Measurements from ENCODE around the gene BDH1.

Gene BDH1

DNA sequence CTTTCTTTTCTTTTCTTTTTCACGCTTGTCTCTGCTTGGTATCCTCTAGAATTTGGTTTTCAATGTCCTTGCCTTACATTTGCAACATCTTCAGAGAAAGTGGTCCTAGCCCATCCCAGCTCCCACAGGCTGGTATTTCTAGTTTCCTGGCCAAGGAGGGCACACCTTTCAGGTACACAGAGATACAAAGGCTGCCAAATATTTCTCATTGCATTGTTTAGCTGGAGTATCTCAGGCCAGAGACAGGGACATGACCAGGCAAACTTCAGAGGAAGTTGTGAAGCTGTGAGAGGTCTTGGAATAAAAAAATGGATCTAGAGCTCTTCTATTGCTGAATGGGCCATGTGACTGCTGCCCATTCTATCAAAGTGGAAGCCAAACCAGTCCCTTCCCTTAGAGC is 68.9 kb downstream of the BDH1 start:
- no peaks in the 10 kb centered on the region for H3K36me3 ChIP-seq (replicated peaks; ENCODE audit: low read depth, low read length)
- H3K4me3 ChIP-seq (ENCODE audit: low read length), result no peak overlapping the region
- H3K27ac ChIP-seq (ENCODE audit: low read length), result no peak overlapping the region
- H4K20me1 ChIP-seq (ENCODE audit: insufficient read depth, low read length), result no peaks in the 10 kb centered on the region
- H3K9ac ChIP-seq (ENCODE audit: low read length), result no peak overlapping the region
- H3K4me1 ChIP-seq (ENCODE audit: low read length), result no peaks in the 10 kb centered on the region
- H2AFZ ChIP-seq (ENCODE audit: low read depth, low read length), result no peak overlapping the region
- TF ChIP-seq EZH2phosphoT487 (IDR thresholded peaks at IDR 0.05; ENCODE audit: low read depth), result no peak
- no peak for TF ChIP-seq CTCF (IDR thresholded peaks at IDR 0.05; ENCODE audit: low read depth, low read length)
- H3K4me2 ChIP-seq (ENCODE audit: low read length), result no peak overlapping the region
- H3K27me3 ChIP-seq (ENCODE audit: low read depth, low read length), result 0 out of 2 replicates have a peak, but pooled peaks cover 6% of the 10 kb centered on the region
- no peaks in the 10 kb centered on the region for H3K9me3 ChIP-seq (ENCODE audit: insufficient read depth, low read length)
- no peaks in the 10 kb centered on the region for H3K79me2 ChIP-seq (ENCODE audit: low read length)

- H3K4me2 ChIP-seq (ENCODE audit: low read length), result no peak overlapping the region
- H3K27me3 ChIP-seq (ENCODE audit: low read depth, low read length), result peaks cover 13% of the 10 kb centered on the region
- no peaks in the 10 kb centered on the region for H3K36me3 ChIP-seq (replicated peaks; ENCODE audit: low read depth, low read length)
- no peaks in the 10 kb centered on the region for H3K9me3 ChIP-seq (ENCODE audit: insufficient read depth, low read length)
- no peaks in the 10 kb centered on the region for H4K20me1 ChIP-seq (ENCODE audit: insufficient read depth, low read length)
- H3K9ac ChIP-seq (ENCODE audit: low read length), result no peak overlapping the region
- no peak overlapping the region for H3K27ac ChIP-seq (ENCODE audit: low read length)
- no peaks in the 10 kb centered on the region for H3K4me1 ChIP-seq (ENCODE audit: low read length)
- no peak for TF ChIP-seq EZH2phosphoT487 (IDR thresholded peaks at IDR 0.05; ENCODE audit: low read depth)
- TF ChIP-seq CTCF (IDR thresholded peaks at IDR 0.05; ENCODE audit: low read depth, low read length), result no peak
- H3K4me3 ChIP-seq (ENCODE audit: low read length), result no peak overlapping the region
- no peak overlapping the region for H2AFZ ChIP-seq (ENCODE audit: low read depth, low read length)
- H3K79me2 ChIP-seq (ENCODE audit: low read length), result no peaks in the 10 kb centered on the region
These were observed 70.6 kb downstream of the BDH1 start for GRCh38 chr3:197485143-197485542.

GRCh38 chr3:197484204-197484901 is 71.4 kb downstream of the BDH1 start:
- no peaks in the 10 kb centered on the region for H4K20me1 ChIP-seq (ENCODE audit: insufficient read depth, low read length)
- peaks cover 21% of the 10 kb centered on the region for H3K27me3 ChIP-seq (ENCODE audit: low read depth, low read length)
- no peaks in the 10 kb centered on the region for H3K4me1 ChIP-seq (ENCODE audit: low read length)
- H3K27ac ChIP-seq (ENCODE audit: low read length), result no peak overlapping the region
- H3K9ac ChIP-seq (ENCODE audit: low read length), result no peak overlapping the region
- no peak overlapping the region for H3K4me3 ChIP-seq (ENCODE audit: low read length)
- no peak for TF ChIP-seq CTCF (IDR thresholded peaks at IDR 0.05; ENCODE audit: low read depth, low read length)
- no peak for TF ChIP-seq EZH2phosphoT487 (IDR thresholded peaks at IDR 0.05; ENCODE audit: low read depth)
- no peaks in the 10 kb centered on the region for H3K9me3 ChIP-seq (ENCODE audit: insufficient read depth, low read length)
- no peaks in the 10 kb centered on the region for H3K36me3 ChIP-seq (replicated peaks; ENCODE audit: low read depth, low read length)
- H2AFZ ChIP-seq (ENCODE audit: low read depth, low read length), result no peak overlapping the region
- H3K4me2 ChIP-seq (ENCODE audit: low read length), result no peak overlapping the region
- no peaks in the 10 kb centered on the region for H3K79me2 ChIP-seq (ENCODE audit: low read length)

GRCh38 chr3:197482001-197482400 is 73.8 kb downstream of the BDH1 start:
- peaks cover 33% of the 10 kb centered on the region for H3K27me3 ChIP-seq (ENCODE audit: low read depth, low read length)

More at GRCh38 chr3:197482001-197482400, 73.8 kb downstream of the BDH1 start:
- no peak overlapping the region for H3K9ac ChIP-seq (ENCODE audit: low read length)
- H3K79me2 ChIP-seq (ENCODE audit: low read length), result no peaks in the 10 kb centered on the region
- no peaks in the 10 kb centered on the region for H4K20me1 ChIP-seq (ENCODE audit: insufficient read depth, low read length)
- no peak overlapping the region for H2AFZ ChIP-seq (ENCODE audit: low read depth, low read length)
- H3K36me3 ChIP-seq (replicated peaks; ENCODE audit: low read depth, low read length), result no peaks in the 10 kb centered on the region
- H3K27ac ChIP-seq (ENCODE audit: low read length), result no peak overlapping the region
- no peak overlapping the region for H3K4me3 ChIP-seq (ENCODE audit: low read length)
- H3K9me3 ChIP-seq (ENCODE audit: insufficient read depth, low read length), result no peaks in the 10 kb centered on the region
- H3K4me2 ChIP-seq (ENCODE audit: low read length), result no peak overlapping the region
- no peaks in the 10 kb centered on the region for H3K4me1 ChIP-seq (ENCODE audit: low read length)
- TF ChIP-seq EZH2phosphoT487 (IDR thresholded peaks at IDR 0.05; ENCODE audit: low read depth) (no peak), CTCF (IDR thresholded peaks at IDR 0.05; ENCODE audit: low read depth, low read length) (no peak)

Measured in OCI-LY3 (cell line).